ENCODE data around the gene FAM8A1.
A peak's percentile ranks its signal among the peaks of the same experiment; 100 is the strongest.

FAM8A1 gene

GRCh38 chr6:17606606-17607005 is 6.5 kb downstream of the FAM8A1 start:
- no peak for DNase-seq

DNA sequence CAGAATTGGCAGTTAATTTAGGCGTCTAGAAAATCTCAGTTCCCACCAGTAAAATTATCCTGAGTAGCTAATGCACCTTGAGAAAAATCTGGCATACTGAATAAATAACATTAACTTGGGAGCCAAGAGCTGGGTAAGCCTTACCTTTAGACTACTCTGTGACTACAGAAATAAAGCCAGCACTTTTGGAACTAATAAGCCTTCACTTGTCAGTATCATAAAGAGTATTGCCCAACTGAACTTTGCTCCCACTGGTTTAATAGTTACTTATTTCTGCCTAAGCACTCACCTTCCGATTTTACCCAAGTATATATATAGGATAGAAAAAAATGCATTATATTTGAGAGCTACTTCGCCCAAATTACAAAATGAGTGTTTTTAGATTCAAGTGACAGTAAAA is 10.7 kb downstream of the FAM8A1 start:
- no peak for DNase-seq

- DNase-seq, result no peak
Observed at GRCh38 chr6:17612048-17612447, 11.9 kb downstream of the FAM8A1 start.

DNA sequence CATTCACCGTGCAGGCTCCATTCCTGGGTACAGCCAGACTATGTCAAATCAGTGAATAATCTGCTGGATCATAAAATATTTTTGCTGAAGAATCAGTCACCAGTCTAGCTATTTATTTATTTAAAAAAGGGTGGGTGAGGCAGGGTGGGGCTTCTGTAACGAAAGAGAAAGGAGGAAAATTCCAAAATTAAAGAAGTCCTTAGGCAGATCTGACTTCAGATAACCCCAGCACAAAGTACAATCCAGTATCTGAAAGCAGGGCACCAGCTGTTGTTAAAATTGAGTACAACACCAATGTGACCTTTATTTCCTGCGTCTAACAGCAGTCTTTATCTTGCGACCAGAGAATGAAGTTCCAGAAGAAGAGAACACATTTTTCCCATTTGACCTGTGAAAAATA is 15.7 kb downstream of the FAM8A1 start:
- no peak for DNase-seq

- DNase-seq, result no peak
Observed at GRCh38 chr6:17621003-17621402, 20.9 kb downstream of the FAM8A1 start.

DNA sequence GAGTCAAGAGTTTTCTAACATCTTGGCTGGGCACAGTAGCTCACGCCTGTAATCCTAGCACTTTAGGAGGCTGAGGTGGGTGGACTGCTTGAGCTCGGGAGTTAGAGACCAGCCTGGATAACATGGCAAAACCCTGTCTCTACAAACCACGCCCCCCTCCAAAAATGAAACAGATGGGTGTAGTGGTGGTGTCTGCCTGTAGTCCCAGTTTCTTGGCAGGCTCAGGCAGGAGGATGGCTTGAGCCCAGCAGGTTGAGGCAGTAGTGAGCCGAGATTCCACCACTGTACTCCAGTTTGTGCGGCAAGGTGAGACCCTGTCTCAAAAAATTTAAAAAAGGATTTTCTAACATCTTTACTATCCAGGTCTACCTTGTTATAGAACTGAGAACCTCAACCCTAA is 22.0 kb downstream of the FAM8A1 start:
- peak; percentile 65 for DNase-seq

DNA sequence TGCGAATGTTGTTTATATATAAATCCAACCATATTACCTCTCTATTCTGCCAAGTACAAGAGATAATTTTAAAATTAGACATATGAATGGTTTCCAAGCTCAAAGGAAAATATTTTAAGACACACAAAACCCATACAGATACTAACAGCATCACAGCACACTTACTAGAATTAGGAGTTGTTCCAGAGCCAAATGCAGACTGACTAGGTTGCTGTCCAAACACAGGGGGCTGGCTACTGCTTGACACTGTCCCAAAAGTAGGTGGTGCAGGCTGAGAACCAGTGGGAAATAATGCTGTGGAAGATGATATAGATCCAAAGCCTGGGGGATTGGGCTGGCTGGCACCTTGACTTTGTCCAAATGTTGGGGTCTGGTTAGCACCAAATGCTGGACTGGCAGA is 24.3 kb downstream of the FAM8A1 start:
- no peak for DNase-seq

DNA sequence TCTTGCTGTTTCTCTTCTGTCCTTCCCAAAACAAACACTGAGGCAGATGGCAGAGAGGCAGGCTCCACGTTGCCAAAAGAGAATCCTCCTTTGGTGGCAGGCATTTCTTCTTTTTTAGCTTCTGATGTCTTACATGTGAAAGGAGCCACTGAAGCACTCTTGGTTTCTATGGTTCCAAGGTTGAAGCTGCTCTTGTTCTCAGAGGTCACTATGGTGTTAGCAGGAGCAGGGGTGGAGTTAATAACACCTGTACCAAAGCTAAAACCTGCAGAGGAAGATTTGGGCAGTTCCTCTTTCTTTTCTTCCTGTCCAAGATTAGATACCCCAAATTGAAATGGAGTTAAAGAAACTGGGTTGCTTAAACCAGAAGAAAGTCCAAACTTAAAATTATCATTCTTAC is 28.8 kb downstream of the FAM8A1 start:
- DNase-seq, result no peak

GRCh38 chr6:17629824-17630510 is 29.9 kb downstream of the FAM8A1 start:
- DNase-seq, result no peak

- DNase-seq, result no peak
Observed at GRCh38 chr6:17630511-17631073, 30.5 kb downstream of the FAM8A1 start.

- no peak for DNase-seq
Observed at GRCh38 chr6:17632934-17633333, 32.8 kb downstream of the FAM8A1 start.

- DNase-seq, result no peak
Observed at GRCh38 chr6:17633465-17634188, 33.5 kb downstream of the FAM8A1 start.

DNA sequence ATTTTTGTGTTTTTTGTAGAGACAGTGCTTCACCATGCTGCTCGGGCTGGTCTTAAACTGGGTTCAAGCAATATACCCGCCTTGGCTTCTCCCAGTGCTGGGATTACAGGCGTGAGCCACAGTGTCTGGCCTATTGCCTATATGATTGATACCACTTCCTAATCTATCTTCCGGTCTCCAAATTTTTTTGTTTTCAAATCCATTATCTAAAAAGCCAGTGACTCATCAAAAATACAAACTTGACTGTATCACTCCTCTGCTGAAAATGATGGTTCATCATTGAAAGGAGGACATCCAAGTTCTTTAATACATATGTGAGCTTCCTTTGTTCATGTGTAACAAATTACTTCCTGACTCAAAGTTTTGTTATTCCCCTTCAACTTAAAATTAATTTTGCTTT is 35.5 kb downstream of the FAM8A1 start:
- no peak for DNase-seq

DNA sequence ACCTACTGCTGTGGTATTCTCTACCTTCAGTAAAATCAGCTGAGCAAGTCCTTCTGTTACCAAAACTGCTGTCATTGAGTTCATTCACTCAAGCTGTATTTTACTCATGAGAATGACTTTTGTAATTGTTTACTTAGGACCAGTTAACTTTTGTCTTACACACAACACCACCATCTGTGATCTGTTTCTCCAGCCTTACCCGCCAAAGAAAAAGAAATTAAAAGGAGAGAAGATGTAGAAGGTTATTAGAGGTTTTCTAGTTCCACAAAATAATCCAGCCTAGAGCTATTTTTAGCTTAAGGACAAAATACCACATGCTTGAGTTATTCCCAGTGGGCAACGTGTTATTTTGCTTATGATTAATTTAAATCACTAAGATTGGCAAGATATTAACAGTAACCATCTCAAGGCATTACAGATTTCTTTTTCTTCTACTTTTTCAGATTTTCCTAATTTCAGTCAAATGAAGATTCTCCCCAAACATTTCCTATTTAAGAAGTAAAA is 38.2 kb downstream of the FAM8A1 start:
- DNase-seq, result no peak

GRCh38 chr6:17640477-17640917 is 40.4 kb downstream of the FAM8A1 start:
- DNase-seq, result no peak

DNA sequence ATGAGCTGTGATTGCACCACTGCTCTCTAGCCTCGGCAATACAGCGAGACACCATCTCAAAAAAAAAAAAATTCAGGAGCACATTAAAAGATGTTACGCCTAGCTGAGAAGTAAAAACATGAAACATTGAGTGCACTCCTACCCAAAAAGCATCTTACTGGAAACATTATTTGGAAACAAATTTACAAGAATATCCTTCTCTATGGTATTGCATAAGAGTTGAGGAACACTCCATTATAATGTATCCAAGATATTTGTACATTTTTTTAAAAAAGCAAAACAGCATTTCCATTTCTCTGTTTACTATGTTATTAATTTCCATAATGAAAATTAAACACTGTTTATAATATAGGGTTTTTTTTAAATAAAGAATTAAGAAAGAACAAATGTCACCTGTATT is 48.6 kb downstream of the FAM8A1 start:
- DNase-seq, result no peak

- DNase-seq, result no peak
Observed at GRCh38 chr6:17650656-17651309, 50.7 kb downstream of the FAM8A1 start.

- no peak for DNase-seq
Observed at GRCh38 chr6:17653198-17653882, 53.2 kb downstream of the FAM8A1 start.

GRCh38 chr6:17656092-17656491 is 56.0 kb downstream of the FAM8A1 start:
- peak; percentile 17 for DNase-seq

DNA sequence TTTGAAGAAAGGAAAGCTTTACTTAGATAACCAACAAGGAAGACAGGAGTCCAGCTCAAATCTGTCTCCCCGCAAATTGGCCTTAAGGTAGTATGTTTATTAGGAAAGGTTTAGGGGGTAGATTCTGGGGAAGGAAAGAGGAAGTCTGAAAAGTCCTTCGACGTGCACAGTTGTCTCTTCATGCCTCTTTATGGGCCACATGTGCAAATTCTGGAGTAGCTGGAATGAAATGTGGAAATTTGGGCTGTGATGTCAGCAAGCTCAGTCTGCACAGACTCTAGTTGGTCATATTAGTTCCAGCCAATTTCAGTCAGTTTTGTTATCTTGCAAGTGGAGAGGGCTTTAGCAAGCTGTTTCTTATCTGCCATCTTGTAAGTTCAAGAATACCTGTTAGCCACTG is 56.5 kb downstream of the FAM8A1 start:
- no peak for DNase-seq

Measured in NCI-H446 treated with DMSO at 0.1 percent for 48 hours (cell line).